Trophoblast cell (in vitro differentiated cells and primary cell): ENCODE results near the gene ITM2B.

Experiments
- DNase-seq, 2 donors: peaks; one replicate each; pipeline ENCODE4 v3.0.0-alpha.2; 2016
- H2AFZ ChIP-seq: 2 replicates; pipeline ENCODE4 v1.6.1; 2013; ENCODE audit warnings: low read length, moderate library complexity, mild to moderate bottlenecking; ENCODE audit not compliant: insufficient read depth, poor library complexity
- H2AK5ac ChIP-seq: 2 replicates; pipeline ENCODE4 v1.6.1; 2013; ENCODE audit warnings: mild to moderate bottlenecking, low read length
- H2BK120ac ChIP-seq: 2 replicates; pipeline ENCODE4 v1.6.1; 2013; ENCODE audit warnings: low read length, mild to moderate bottlenecking, moderate library complexity; ENCODE audit not compliant: insufficient read depth, poor library complexity
- H2BK12ac ChIP-seq: 2 replicates; pipeline ENCODE4 v1.6.1; 2013; ENCODE audit warnings: mild to moderate bottlenecking, low read length, moderate library complexity
- H2BK5ac ChIP-seq: 2 replicates; pipeline ENCODE4 v1.6.1; 2013; ENCODE audit warnings: low read length, low read depth, moderate library complexity, mild to moderate bottlenecking; ENCODE audit not compliant: poor library complexity
- H3K14ac ChIP-seq: 2 replicates; pipeline ENCODE4 v1.6.1; 2013; ENCODE audit warnings: mild to moderate bottlenecking, low read length
- H3K18ac ChIP-seq: 2 replicates; pipeline ENCODE4 v1.6.1; 2013; ENCODE audit warnings: mild to moderate bottlenecking, low read length
- H3K23ac ChIP-seq: 2 replicates; pipeline ENCODE4 v1.6.1; 2013; ENCODE audit warnings: low read length
- H3K27ac ChIP-seq: 2 replicates; pipeline ENCODE4 v1.5.1; 2013; ENCODE audit warnings: low read depth, mild to moderate bottlenecking, inconsistent platforms, low read length, moderate library complexity
- H3K27me3 ChIP-seq: 2 replicates; pipeline ENCODE4 v1.6.1; 2013; ENCODE audit warnings: inconsistent platforms, mild to moderate bottlenecking, low read length, moderate library complexity; ENCODE audit not compliant: insufficient read depth
- H3K36me3 ChIP-seq, 2 experiments: 1 replicate in 1 of 2; 2 replicates in 1 of 2; pipeline ENCODE4 v1.6.1; 2013; ENCODE audit warnings: low read length in 2 of 2, mild to moderate bottlenecking in 2 of 2, moderate library complexity in 1 of 2; ENCODE audit not compliant: insufficient read depth in 2 of 2, control insufficient read depth in 1 of 2
- H3K4ac ChIP-seq: 2 replicates; pipeline ENCODE4 v1.6.1; 2013; ENCODE audit warnings: low read depth, mild to moderate bottlenecking, low read length, moderate library complexity
- H3K4me1 ChIP-seq, 2 experiments: 1 replicate in 1 of 2; 2 replicates in 1 of 2; pipeline ENCODE4 v1.6.1; 2013; ENCODE audit warnings: low read length in 2 of 2, mild to moderate bottlenecking in 2 of 2, moderate library complexity in 1 of 2; ENCODE audit not compliant: insufficient read depth in 2 of 2, control insufficient read depth in 1 of 2
- H3K4me2 ChIP-seq: 2 replicates; pipeline ENCODE4 v1.6.1; 2013; ENCODE audit warnings: inconsistent platforms, mild to moderate bottlenecking, low read length, moderate library complexity
- H3K4me3 ChIP-seq: 2 replicates; pipeline ENCODE4 v1.5.1; 2013; ENCODE audit warnings: mild to moderate bottlenecking, low read depth, low read length, inconsistent platforms
- H3K79me1 ChIP-seq: one replicate; pipeline ENCODE4 v1.6.1; 2013; ENCODE audit warnings: low read length
- H3K79me2 ChIP-seq: 2 replicates; pipeline ENCODE4 v1.6.1; 2013; ENCODE audit warnings: low read length, mild to moderate bottlenecking; ENCODE audit not compliant: control insufficient read depth, insufficient read depth, poor library complexity
- H3K9ac ChIP-seq: 2 replicates; pipeline ENCODE4 v1.6.1; 2013; ENCODE audit warnings: mild to moderate bottlenecking, low read length
- H3K9me3 ChIP-seq: 2 replicates; pipeline ENCODE4 v1.6.1; 2013; ENCODE audit warnings: low read depth, mild to moderate bottlenecking, control low read depth, inconsistent platforms, low read length; ENCODE audit not compliant: insufficient read depth
- H4K12ac ChIP-seq: 2 replicates; pipeline ENCODE4 v1.6.1; 2013; ENCODE audit warnings: low read depth, mild to moderate bottlenecking, low read length, moderate library complexity
- H4K8ac ChIP-seq: 2 replicates; pipeline ENCODE4 v1.6.1; 2013; ENCODE audit warnings: low read depth, mild to moderate bottlenecking, low read length, moderate library complexity
- H4K91ac ChIP-seq: one replicate; pipeline ENCODE4 v1.6.1; 2013; ENCODE audit warnings: low read depth, mild to moderate bottlenecking, low read length, moderate library complexity
- WGBS: extraction: QIAGEN DNeasy Blood & Tissue Kit; methylation state at CpG from one replicate; pipeline ENCODE4 v1.1.7; 2013; ENCODE audit warnings: missing lambda C conversion rate; ENCODE audit not compliant: insufficient read length, insufficient coverage; ENCODE audit errors: extremely low coverage; 5-methylcytosine and 5-hydroxymethylcytosine counted together

Gene ITM2B

DNA sequence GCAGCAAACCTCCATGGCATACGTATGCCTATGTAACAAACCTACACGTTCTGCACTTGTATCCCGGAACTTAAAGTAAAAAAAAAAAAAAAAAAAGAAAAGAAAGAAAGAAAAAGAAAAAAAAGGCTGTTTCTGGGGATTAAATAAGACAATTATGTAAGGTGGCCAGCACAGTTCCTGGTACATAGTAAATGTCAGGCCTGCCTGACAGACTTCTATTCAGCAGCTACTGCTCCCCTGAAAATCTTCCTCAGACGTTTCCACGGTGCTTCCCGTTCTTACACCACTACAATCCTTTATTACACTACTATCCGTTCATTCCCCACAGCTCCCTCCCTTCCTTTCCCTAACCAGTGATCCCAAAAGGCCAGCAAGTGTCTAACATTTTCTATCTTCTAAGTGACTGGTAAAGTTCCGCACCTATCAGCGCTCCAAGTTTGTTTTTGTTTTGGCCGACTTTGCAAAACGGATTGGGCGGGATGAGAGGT, 69.9 kb downstream of the ITM2B start:
- peak overlapping the region; percentile 97 for H2AFZ ChIP-seq
- H3K27ac ChIP-seq, result peak overlapping the region; percentile 82
- H2AK5ac ChIP-seq, result no peak overlapping the region
- peaks cover 0 to 2% of the 10 kb centered on the region in 2 experiments for H3K4me1 ChIP-seq
- H2BK12ac ChIP-seq, result peak overlapping the region; percentile 11
- peak overlapping the region; percentile 89 for H3K4me2 ChIP-seq
- peak overlapping the region; percentile 91 for H2BK5ac ChIP-seq
- H2BK120ac ChIP-seq, result peak overlapping the region; percentile 88
- H3K4ac ChIP-seq, result peak overlapping the region; percentile 95
- H3K23ac ChIP-seq, result no peak overlapping the region
- peak overlapping the region; percentile 96 for H3K14ac ChIP-seq
- no peaks in the 10 kb centered on the region for H3K9me3 ChIP-seq
- H3K18ac ChIP-seq, result peak overlapping the region; percentile 99
- peak overlapping the region; percentile 97 for H4K91ac ChIP-seq
- no peaks in the 10 kb centered on the region for H3K27me3 ChIP-seq
- DNase-seq, result peak in 1 of 2 donors; percentile 54
- no peaks in the 10 kb centered on the region for H3K36me3 ChIP-seq
- peak overlapping the region; percentile 88 for H3K4me3 ChIP-seq
- WGBS, result no CpG with 5 or more reads among the region's 12 CpGs
- H3K79me2 ChIP-seq, result peaks cover 8% of the 10 kb centered on the region
- peak overlapping the region; percentile 89 for H3K9ac ChIP-seq
- peaks cover 10% of the 10 kb centered on the region for H3K79me1 ChIP-seq
- peak overlapping the region; percentile 98 for H4K12ac ChIP-seq
- peak overlapping the region; percentile 99 for H4K8ac ChIP-seq

DNA sequence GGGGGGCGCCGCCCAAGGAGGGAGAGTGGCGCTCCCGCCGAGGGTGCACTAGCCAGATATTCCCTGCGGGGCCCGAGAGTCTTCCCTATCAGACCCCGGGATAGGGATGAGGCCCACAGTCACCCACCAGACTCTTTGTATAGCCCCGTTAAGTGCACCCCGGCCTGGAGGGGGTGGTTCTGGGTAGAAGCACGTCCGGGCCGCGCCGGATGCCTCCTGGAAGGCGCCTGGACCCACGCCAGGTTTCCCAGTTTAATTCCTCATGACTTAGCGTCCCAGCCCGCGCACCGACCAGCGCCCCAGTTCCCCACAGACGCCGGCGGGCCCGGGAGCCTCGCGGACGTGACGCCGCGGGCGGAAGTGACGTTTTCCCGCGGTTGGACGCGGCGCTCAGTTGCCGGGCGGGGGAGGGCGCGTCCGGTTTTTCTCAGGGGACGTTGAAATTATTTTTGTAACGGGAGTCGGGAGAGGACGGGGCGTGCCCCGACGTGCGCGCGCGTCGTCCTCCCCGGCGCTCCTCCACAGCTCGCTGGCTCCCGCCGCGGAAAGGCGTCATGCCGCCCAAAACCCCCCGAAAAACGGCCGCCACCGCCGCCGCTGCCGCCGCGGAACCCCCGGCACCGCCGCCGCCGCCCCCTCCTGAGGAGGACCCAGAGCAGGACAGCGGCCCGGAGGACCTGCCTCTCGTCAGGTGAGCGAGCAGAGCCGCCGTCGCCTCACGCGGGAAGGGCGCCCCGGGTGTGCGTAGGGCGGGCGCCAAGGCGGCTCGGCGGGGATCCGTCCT, 70.5 kb downstream of the ITM2B start, which contains the start of gene RB1:
Gene RB1 (plus strand): TSS at position 393 of the 784 bp plus-strand sequence. CDS start 162 bp downstream, at position 555.
- no peaks in the 10 kb centered on the region for H3K9me3 ChIP-seq
- H3K79me2 ChIP-seq, result peaks cover 8% of the 10 kb centered on the region
- DNase-seq, result peak; percentile 76 to 87
- peak within 1 kb of the TSS; percentile 97 for H2AFZ ChIP-seq
- peak within 1 kb of the TSS; percentile 91 for H2BK5ac ChIP-seq
- H2BK12ac ChIP-seq, result peak within 1 kb of the TSS; percentile 61
- no CpG with 5 or more reads among the region's 96 CpGs for WGBS
- peak within 1 kb of the TSS; percentile 99 for H3K18ac ChIP-seq
- H3K4me2 ChIP-seq, result peak within 1 kb of the TSS; percentile 89
- peak within 1 kb of the TSS; percentile 98 for H2BK120ac ChIP-seq
- H3K4me3 ChIP-seq, result peak within 1 kb of the TSS; percentile 88
- H3K79me1 ChIP-seq, result peaks cover 10% of the 10 kb centered on the region
- peak within 1 kb of the TSS; percentile 97 for H4K91ac ChIP-seq
- H3K14ac ChIP-seq, result peak within 1 kb of the TSS; percentile 96
- no peaks in the 10 kb centered on the region for H3K36me3 ChIP-seq
- H3K4ac ChIP-seq, result peak within 1 kb of the TSS; percentile 95
- peak within 1 kb of the TSS; percentile 64 for H2AK5ac ChIP-seq
- no peaks in the 10 kb centered on the region for H3K27me3 ChIP-seq
- peak within 1 kb of the TSS; percentile 82 for H3K27ac ChIP-seq
- peaks cover 0 to 2% of the 10 kb centered on the region in 2 experiments for H3K4me1 ChIP-seq
- peak within 1 kb of the TSS; percentile 98 for H4K12ac ChIP-seq
- peak within 1 kb of the TSS; percentile 99 for H4K8ac ChIP-seq
- peak within 1 kb of the TSS; percentile 89 for H3K9ac ChIP-seq
- no peak within 1 kb of the TSS for H3K23ac ChIP-seq

GRCh38 chr13:48304143-48304876, 71.3 kb downstream of the ITM2B start:
- H4K8ac ChIP-seq, result peak overlapping the region; percentile 97
- peak overlapping the region; percentile 97 for H2AFZ ChIP-seq
- H3K14ac ChIP-seq, result peak overlapping the region; percentile 94
- peak overlapping the region; percentile 92 for H4K12ac ChIP-seq
- H2BK120ac ChIP-seq, result peak overlapping the region; percentile 98
- peak overlapping the region; percentile 92 for H3K18ac ChIP-seq
- peak overlapping the region; percentile 88 for H2BK5ac ChIP-seq
- peak in 1 of 2 donors; percentile 52 for DNase-seq
- peak overlapping the region; percentile 90 for H3K4ac ChIP-seq
- peak overlapping the region; percentile 14 for H3K9ac ChIP-seq
- no peak overlapping the region for H3K23ac ChIP-seq
- H2AK5ac ChIP-seq, result no peak overlapping the region
- no CpG with 5 or more reads among the region's 36 CpGs for WGBS
- peak overlapping the region; percentile 97 for H4K91ac ChIP-seq
- no peaks in the 10 kb centered on the region for H3K27me3 ChIP-seq
- H3K4me3 ChIP-seq, result peak overlapping the region; percentile 88
- no peaks in the 10 kb centered on the region for H3K9me3 ChIP-seq
- H3K27ac ChIP-seq, result peak overlapping the region; percentile 72
- no peaks in the 10 kb centered on the region for H3K36me3 ChIP-seq
- H3K4me1 ChIP-seq, result peaks cover 0 to 2% of the 10 kb centered on the region in 2 experiments
- H3K4me2 ChIP-seq, result peak overlapping the region; percentile 89
- peaks cover 10% of the 10 kb centered on the region for H3K79me1 ChIP-seq
- no peak overlapping the region for H2BK12ac ChIP-seq
- H3K79me2 ChIP-seq, result peaks cover 8% of the 10 kb centered on the region

DNA sequence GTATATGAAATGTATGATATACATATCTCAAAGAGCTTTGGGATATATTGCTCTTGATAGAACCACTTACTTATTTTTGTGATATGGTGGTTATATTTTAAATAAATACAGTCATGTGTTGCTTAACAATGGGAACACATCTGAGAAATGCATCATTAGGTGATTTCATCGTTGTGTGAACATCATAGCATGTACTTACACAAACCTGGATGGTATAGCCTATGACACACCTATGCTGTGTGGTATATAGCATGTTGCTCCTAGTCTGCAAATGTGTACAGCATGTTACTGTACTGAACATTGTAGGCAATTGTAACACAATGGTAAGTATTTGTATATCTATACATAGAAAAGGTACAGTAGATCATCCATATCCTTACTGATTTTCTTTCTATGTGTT, 78.2 kb downstream of the ITM2B start:
- Histone ChIP-seq H4K91ac (no peak overlapping the region), H4K12ac (no peak overlapping the region), H4K8ac (no peak overlapping the region), H3K23ac (no peak overlapping the region), H3K27me3 (no peaks in the 10 kb centered on the region), H3K36me3 (no peaks in the 10 kb centered on the region), H2BK120ac (no peak overlapping the region), H2AFZ (no peak overlapping the region), H2BK5ac (no peak overlapping the region), H3K18ac (no peak overlapping the region), H3K4me3 (no peak overlapping the region), H3K9ac (no peak overlapping the region), H3K79me1 (no peaks in the 10 kb centered on the region), H3K4me2 (no peak overlapping the region), H2AK5ac (no peak overlapping the region), H3K4ac (no peak overlapping the region), H3K14ac (no peak overlapping the region), H3K9me3 (no peaks in the 10 kb centered on the region), H2BK12ac (no peak overlapping the region), H3K4me1 (no peaks in the 10 kb centered on the region), H3K27ac (no peak overlapping the region), H3K79me2 (no peaks in the 10 kb centered on the region)
- WGBS, result no CpG with 5 or more reads among the region's 1 CpG
- no peak for DNase-seq
